ENCODE results near the gene NADSYN1. TPM values are rescaled to one million over a fixed set of nuclear protein-coding genes. Genes with fewer than 3 reads are reported as not detected.
"Not testable (repeated sequence)": the region's sequence is repeated elsewhere in the genome, so short reads cannot be mapped to it uniquely, and the experiment has no call there.

Gene NADSYN1
- total RNA-seq, 4 donors from 2014 or later = 54.2 to 85.9 (median 70.0) TPM

DNA sequence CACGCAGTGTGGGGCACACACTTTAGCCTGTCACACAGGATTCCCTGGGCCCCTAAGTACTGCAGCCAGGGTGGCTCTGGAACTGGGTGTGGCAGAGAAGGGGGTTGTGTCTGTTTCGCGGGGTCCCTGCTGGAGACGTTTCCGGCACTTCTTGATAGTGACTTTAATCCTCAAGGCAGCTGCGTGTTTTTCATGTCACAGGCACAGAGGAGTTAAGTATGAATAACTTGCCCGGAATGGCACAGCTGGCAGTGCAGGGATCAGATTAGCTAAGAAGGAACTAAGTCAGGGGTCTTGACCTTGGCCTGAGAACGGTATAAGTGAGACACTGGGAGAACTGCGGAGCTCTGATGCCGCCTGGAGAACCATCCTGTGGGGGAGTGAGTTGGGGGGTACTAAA is 66.5 kb downstream of the NADSYN1 start:
- 64 to 66% methylated on average over 10 of the region's 10 CpGs for WGBS, 2 donors
- Histone ChIP-seq H3K9me3 (peaks cover 0 to 12% (median 0%) of the 10 kb centered on the region in 4 donors), H3K4me3 (no peak overlapping the region), H3K4me1 (no peaks in the 10 kb centered on the region), H3K36me3 (peaks cover 0 to 11% (median 0%) of the 10 kb centered on the region in 3 donors), H3K27ac (no peak overlapping the region), H3K27me3 (no peaks in the 10 kb centered on the region)
- no peak for DNase-seq (ENCODE audit: low spot score in 2 of 2)
- TF ChIP-seq EP300 (IDR thresholded peaks at IDR 0.05) (no peak), POLR2A (IDR thresholded peaks at IDR 0.05) (no peak)
- TF ChIP-seq, protein P1, sequence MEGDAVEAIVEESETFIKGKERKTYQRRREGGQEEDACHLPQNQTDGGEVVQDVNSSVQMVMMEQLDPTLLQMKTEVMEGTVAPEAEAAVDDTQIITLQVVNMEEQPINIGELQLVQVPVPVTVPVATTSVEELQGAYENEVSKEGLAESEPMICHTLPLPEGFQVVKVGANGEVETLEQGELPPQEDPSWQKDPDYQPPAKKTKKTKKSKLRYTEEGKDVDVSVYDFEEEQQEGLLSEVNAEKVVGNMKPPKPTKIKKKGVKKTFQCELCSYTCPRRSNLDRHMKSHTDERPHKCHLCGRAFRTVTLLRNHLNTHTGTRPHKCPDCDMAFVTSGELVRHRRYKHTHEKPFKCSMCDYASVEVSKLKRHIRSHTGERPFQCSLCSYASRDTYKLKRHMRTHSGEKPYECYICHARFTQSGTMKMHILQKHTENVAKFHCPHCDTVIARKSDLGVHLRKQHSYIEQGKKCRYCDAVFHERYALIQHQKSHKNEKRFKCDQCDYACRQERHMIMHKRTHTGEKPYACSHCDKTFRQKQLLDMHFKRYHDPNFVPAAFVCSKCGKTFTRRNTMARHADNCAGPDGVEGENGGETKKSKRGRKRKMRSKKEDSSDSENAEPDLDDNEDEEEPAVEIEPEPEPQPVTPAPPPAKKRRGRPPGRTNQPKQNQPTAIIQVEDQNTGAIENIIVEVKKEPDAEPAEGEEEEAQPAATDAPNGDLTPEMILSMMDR (IDR thresholded peaks at IDR 0.05) = no peak

DNA sequence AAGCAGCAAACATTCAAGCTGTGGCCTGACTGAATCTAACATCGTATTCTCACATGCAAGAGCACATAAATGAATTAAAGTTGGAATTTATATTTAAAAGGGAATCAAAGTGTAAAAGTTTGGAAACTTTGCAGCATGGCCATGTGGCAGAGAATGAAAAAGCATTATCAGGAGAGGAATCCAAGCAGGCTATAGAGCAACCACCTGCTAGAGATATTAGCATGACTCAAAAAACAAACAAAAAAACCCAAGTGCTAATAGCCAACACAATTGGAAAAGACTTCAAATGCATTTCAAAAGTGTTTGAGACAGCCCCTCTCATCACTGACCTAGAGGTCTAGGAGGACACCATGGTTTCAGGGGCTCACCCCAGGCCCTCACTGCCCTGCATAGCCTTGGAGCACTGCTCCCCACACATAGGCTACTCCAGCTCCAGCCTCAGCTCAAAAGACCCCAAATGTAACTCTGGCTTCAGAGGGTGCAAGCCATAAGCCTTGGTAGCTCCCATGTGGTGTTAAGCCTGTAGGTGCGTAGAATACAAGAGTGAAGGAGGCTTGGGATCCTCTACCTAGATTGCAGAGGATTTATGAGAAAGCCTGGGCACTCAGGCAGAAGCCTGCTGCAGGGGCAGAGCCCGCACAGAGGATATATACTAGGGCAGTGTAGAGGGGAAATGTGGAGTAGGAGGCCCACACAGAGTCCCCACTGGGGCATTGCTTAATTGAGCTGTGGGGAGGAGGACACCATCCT is 72.4 kb downstream of the NADSYN1 start:
- no peak for DNase-seq (ENCODE audit: low spot score in 2 of 2)
- no peaks in the 10 kb centered on the region for H3K4me1 ChIP-seq
- H3K9me3 ChIP-seq = peaks cover 0 to 10% (median 0%) of the 10 kb centered on the region in 4 donors
- WGBS, 2 donors = 70 to 79% methylated on average over 3 of the region's 3 CpGs
- no peak overlapping the region for H3K27ac ChIP-seq
- TF ChIP-seq, protein P1 (IDR thresholded peaks at IDR 0.05) = no peak
- TF ChIP-seq EP300 (IDR thresholded peaks at IDR 0.05) = no peak
- no peak for TF ChIP-seq POLR2A (IDR thresholded peaks at IDR 0.05)
- H3K36me3 ChIP-seq = peaks cover 0 to 11% (median 0%) of the 10 kb centered on the region in 3 donors
- H3K4me3 ChIP-seq = no peak overlapping the region
- no peaks in the 10 kb centered on the region for H3K27me3 ChIP-seq

DNA sequence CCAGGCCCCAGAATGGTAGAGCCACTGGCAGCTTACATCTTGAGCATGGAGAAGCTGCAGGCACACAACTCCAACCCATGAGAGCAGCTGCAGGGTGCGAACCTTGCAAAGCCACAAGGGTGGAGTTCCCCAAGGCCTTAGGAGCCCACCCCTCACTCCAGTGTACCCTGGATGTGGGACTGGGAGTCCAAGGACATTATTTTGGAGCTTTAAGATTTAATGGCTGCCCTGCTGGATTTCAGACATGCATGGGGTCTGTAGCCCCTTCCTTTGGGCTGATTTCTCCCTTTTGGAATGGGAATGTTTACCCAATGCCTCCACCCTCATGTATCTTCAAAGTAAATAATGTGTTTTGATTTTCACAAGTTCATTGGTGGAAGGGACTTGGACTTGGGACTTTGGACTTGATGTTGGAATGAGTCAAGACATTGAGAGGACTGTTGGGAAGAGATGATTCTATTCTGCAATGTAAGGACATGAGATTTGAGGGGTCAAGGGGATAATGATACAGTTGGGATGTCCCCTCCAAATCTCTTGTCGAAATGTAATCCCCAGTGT is 73.0 kb downstream of the NADSYN1 start:
- H3K36me3 ChIP-seq = peaks cover 0 to 7% (median 0%) of the 10 kb centered on the region in 3 donors
- no peak overlapping the region for H3K4me3 ChIP-seq
- no peak for DNase-seq (ENCODE audit: low spot score in 2 of 2)
- no peaks in the 10 kb centered on the region for H3K4me1 ChIP-seq
- TF ChIP-seq, protein P1 (IDR thresholded peaks at IDR 0.05) = no peak
- TF ChIP-seq POLR2A (IDR thresholded peaks at IDR 0.05) (no peak), EP300 (IDR thresholded peaks at IDR 0.05) (no peak)
- H3K9me3 ChIP-seq = peaks cover 0 to 10% (median 0%) of the 10 kb centered on the region in 4 donors
- H3K27me3 ChIP-seq = no peaks in the 10 kb centered on the region
- WGBS, 2 donors = 68 to 77% methylated on average over 2 of the region's 2 CpGs
- no peak overlapping the region for H3K27ac ChIP-seq

DNA sequence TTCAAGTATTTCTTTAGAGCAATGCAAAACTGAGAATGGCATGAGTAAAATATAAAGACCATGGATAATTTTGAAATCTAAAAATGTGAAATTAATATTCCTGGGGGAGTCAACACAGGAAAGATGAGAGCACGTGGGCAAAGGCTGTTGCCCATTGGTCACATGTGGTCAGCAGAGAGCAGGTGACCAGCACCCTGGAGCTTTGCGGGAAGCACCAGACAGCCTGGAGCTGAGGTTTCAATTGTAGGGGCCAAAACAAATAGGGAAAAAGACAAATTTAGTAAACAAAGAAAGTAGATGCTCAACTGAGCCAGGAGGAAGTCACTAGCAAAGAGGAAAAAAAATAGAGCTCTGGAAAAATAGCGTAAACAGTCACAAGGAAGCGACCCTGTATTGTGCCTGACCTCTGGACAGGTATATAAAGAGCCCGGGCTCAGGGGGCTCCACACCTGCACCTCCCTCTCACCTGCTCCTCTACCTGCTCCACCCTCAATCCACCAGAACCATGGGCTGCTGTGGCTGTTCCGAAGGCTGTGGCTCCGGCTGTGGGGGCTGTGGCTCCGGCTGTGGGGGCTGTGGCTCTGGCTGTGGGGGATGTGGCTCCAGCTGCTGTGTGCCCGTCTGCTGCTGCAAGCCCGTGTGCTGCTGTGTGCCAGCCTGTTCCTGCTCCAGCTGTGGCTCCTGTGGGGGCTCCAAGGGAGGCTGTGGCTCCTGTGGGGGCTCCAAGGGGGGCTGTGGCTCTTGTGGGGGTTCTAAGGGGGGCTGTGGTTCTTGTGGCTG is 74.0 kb downstream of the NADSYN1 start, which contains the start of gene KRTAP5-7:
KRTAP5-7 (plus strand) TSS at position 472 of the 780 bp plus-strand sequence; CDS start at position 506, 34 bp downstream.
- not testable (repeated sequence) for H3K4me1 ChIP-seq; H3K4me3 ChIP-seq; H3K27ac ChIP-seq; H3K36me3 ChIP-seq; DNase-seq (ENCODE audit: low spot score in 2 of 2); H3K27me3 ChIP-seq
- WGBS, 2 donors = 60 to 64% methylated on average over 10 of the region's 10 CpGs
- peaks cover 0 to 10% (median 0%) of the 10 kb centered on the region in 4 donors for H3K9me3 ChIP-seq

DNA sequence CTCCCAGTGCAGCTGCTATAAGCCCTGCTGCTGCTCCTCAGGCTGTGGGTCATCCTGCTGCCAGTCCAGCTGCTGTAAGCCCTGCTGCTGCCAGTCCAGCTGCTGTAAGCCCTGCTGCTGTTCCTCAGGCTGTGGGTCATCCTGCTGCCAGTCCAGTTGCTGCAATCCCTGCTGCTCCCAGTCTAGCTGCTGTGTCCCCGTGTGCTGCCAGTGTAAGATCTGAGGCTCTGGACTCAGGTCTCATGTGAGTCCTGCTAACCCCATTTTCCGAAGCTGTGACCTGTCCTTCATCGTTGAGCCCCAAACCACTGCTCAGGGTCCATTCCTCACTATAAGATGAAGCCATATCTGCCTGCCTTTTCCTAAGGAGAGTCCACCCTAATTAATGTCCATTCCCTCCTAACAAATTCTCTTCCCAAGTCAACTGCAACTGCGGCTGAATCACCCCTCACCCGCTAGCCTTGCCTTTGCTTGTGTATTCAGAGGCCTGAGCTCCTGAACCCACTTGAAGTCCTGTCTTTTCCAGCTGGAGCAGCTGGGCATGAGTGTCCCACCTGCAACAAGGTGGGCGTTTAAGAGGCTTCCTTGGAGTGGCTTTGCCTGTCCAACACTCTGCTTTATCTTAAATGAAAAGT is 74.7 kb downstream of the NADSYN1 start:
- no peaks in the 10 kb centered on the region for H3K4me1 ChIP-seq
- peaks cover 0 to 10% (median 0%) of the 10 kb centered on the region in 4 donors for H3K9me3 ChIP-seq
- no peaks in the 10 kb centered on the region for H3K27me3 ChIP-seq
- TF ChIP-seq EP300 (IDR thresholded peaks at IDR 0.05) (no peak), POLR2A (IDR thresholded peaks at IDR 0.05) (no peak)
- TF ChIP-seq, protein P1 (IDR thresholded peaks at IDR 0.05) = no peak
- H3K27ac ChIP-seq = no peak overlapping the region
- no peak for DNase-seq (ENCODE audit: low spot score in 2 of 2)
- WGBS, 2 donors = 88 to 91% methylated on average over 6 of the region's 6 CpGs
- H3K4me3 ChIP-seq = no peak overlapping the region
- H3K36me3 ChIP-seq = peaks cover 0 to 5% (median 0%) of the 10 kb centered on the region in 3 donors

All from tibial nerve (tissue), 4 donors.